Fibroblast of lung (primary cell): ENCODE results near the gene SCAF8.

Source experiments
- EZH2 ChIP-seq: IDR thresholded peaks from 2 replicates; pipeline ENCODE4 v1.5.1; 2012; ENCODE audit warnings: low read length, control low read depth, mild to moderate bottlenecking; ENCODE audit errors: missing control alignments
- TF ChIP-seq, protein P1 (sequence below), 2 donors: IDR thresholded peaks in 1 of 2; conservative IDR thresholded peaks in 1 of 2; 1 replicate in 1 of 2; 2 replicates in 1 of 2; pipeline ENCODE4 v1.5.1; 2011 to 2012; ENCODE audit warnings: low read length in 2 of 2, control low read depth in 1 of 2, inconsistent platforms in 1 of 2, low read depth in 1 of 2, mild to moderate bottlenecking in 1 of 2

DNA sequence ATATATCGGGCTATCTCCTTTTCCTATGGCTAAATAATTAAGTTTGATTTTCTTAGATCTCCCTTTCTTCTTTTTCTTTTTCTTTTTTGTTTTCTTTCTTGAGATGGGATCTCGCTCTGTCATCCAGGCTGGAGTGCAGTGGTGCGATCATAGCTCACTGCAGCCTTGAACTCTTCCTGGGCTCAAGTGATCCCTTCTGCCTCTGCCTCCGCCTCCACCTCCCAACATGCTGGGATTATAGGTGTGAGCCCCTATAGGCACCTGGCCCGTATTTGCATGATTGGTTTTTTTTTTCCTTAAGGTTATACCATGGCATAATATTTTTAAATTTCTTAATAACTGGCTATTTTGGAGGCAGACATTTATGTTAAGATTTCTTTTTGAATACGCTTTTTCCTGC is 106.3 kb downstream of the SCAF8 start:
- TF ChIP-seq, protein P1, sequence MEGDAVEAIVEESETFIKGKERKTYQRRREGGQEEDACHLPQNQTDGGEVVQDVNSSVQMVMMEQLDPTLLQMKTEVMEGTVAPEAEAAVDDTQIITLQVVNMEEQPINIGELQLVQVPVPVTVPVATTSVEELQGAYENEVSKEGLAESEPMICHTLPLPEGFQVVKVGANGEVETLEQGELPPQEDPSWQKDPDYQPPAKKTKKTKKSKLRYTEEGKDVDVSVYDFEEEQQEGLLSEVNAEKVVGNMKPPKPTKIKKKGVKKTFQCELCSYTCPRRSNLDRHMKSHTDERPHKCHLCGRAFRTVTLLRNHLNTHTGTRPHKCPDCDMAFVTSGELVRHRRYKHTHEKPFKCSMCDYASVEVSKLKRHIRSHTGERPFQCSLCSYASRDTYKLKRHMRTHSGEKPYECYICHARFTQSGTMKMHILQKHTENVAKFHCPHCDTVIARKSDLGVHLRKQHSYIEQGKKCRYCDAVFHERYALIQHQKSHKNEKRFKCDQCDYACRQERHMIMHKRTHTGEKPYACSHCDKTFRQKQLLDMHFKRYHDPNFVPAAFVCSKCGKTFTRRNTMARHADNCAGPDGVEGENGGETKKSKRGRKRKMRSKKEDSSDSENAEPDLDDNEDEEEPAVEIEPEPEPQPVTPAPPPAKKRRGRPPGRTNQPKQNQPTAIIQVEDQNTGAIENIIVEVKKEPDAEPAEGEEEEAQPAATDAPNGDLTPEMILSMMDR (conservative IDR thresholded peaks at IDR 0.05 in 1 of 2, IDR thresholded peaks at IDR 0.05 in 1 of 2; ENCODE audit: low read depth in 1 of 2, low read length in 2 of 2): no peak
- no peak for TF ChIP-seq EZH2
